Adrenal gland (tissue), 5 donors: ENCODE measurements around the gene CIDEA.

Experiments
- POLR2A ChIP-seq, 2 donors: fragments of 450-650 bp; IDR thresholded peaks; one replicate each; pipeline ENCODE4 v1.6.1; 2017; ENCODE audit warnings: antibody characterized with exemption in 2 of 2, mild to moderate bottlenecking in 2 of 2, moderate library complexity in 1 of 2
- TF ChIP-seq, protein P1 (sequence below), 6 experiments: fragments of 450-650 bp in 4 of 6; fragments of 200-600 bp in 2 of 6; sonication (generic) in 1 of 6; IDR thresholded peaks; 1 replicate in 5 of 6; 2 replicates in 1 of 6; pipeline versions ENCODE4 v1.5.1 to v1.8.0; 2016 to 2021; ENCODE audit warnings: antibody characterized with exemption in 6 of 6, mild to moderate bottlenecking in 2 of 6, moderate library complexity in 1 of 6
- donor health status: DM: no; HTN: no; CAD: no.

DNA sequence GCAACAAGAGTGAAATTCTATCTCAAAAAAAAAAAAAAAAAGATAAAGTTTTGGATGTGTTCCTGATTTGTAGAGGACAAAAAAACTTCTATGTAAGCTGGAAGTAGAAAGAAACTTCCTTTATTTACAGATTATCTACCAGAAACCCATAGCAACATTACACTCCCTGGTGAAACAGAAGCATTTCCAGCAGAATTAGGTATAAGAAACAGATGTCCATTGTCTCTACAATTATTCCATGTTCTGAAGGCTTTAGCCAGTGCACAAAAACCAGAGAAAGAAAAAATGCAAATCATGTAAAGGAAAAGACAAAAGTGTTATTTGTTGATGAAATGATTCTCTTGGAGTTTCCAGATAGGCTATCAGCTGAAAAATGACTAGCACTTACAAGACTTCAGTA, 58.8 kb downstream of the CIDEA start:
- TF ChIP-seq, protein P1, sequence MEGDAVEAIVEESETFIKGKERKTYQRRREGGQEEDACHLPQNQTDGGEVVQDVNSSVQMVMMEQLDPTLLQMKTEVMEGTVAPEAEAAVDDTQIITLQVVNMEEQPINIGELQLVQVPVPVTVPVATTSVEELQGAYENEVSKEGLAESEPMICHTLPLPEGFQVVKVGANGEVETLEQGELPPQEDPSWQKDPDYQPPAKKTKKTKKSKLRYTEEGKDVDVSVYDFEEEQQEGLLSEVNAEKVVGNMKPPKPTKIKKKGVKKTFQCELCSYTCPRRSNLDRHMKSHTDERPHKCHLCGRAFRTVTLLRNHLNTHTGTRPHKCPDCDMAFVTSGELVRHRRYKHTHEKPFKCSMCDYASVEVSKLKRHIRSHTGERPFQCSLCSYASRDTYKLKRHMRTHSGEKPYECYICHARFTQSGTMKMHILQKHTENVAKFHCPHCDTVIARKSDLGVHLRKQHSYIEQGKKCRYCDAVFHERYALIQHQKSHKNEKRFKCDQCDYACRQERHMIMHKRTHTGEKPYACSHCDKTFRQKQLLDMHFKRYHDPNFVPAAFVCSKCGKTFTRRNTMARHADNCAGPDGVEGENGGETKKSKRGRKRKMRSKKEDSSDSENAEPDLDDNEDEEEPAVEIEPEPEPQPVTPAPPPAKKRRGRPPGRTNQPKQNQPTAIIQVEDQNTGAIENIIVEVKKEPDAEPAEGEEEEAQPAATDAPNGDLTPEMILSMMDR (IDR thresholded peaks at IDR 0.05), result no peak
- TF ChIP-seq POLR2A (IDR thresholded peaks at IDR 0.05), result no peak
